GM18907 (cell line): Measurements from ENCODE around the gene USP17L25.
"Not testable (repeated sequence)": the region's sequence is repeated elsewhere in the genome, so short reads cannot be mapped to it uniquely, and the experiment has no call there.

ENCODE experiments used
- ATAC-seq: cut with Tn5 transposase; IDR thresholded peaks from one replicate; pipeline ENCODE4 v1.9.1; 2021; ENCODE audit warnings: mild to moderate bottlenecking, moderate library complexity; ENCODE audit not compliant: unreplicated experiment

Gene USP17L25

GRCh38 chr4:9329611-9330010 is at the start of gene USP17L25:
USP17L25 (plus strand) TSS chr4:9329911; CDS start chr4:9329911, 0 bp downstream.
- not testable (repeated sequence) for ATAC-seq

DNA sequence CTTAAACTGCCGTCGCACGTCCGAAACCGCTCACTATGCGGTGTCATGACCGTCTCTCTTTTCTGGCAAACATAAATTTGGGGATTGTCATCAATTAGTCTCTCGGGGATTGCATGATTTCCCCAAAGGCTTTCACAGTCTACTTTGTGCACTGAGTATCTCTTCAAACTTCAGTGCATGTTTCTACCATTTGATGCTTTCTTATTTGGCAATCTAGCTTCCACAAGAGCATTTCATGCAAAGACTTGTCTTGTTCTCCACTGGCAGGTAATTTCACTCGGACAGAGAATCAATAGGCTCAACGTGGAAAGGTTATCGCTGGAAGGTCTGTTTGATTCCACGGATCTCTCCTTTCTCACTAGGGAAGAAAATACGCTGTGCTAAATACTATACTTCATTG is 5.5 kb upstream of the USP17L25 start:
- ATAC-seq = not testable (repeated sequence)

DNA sequence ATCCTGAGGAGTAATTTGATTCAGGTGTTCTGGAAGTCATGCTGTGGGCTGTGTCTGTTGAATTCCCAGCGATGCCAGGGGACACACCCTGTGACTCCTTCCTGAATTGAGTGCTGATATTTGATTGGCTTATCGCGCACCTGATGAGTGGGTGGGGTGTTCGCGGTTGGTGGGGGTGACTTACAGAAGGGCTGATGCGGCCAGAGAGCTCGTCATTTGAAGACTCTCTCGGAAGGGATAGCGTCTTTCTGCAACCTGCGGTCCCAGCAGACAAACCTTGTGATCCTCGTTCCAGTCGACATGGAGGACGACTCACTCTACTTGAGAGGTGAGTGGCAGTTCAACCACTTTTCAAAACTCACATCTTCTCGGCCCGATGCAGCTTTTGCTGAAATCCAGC is 4.8 kb upstream of the USP17L25 start, which contains the start of gene USP17L24:
USP17L24 (plus strand) TSS at position 301 of the 400 bp plus-strand sequence; CDS start at position 301, 0 bp downstream.
- ATAC-seq = not testable (repeated sequence)

GRCh38 chr4:9334358-9334757 is 4.6 kb downstream of the USP17L25 start, which contains the start of gene USP17L26:
USP17L26 (plus strand) TSS chr4:9334658; CDS start chr4:9334658, 0 bp downstream.
- ATAC-seq = not testable (repeated sequence)

DNA sequence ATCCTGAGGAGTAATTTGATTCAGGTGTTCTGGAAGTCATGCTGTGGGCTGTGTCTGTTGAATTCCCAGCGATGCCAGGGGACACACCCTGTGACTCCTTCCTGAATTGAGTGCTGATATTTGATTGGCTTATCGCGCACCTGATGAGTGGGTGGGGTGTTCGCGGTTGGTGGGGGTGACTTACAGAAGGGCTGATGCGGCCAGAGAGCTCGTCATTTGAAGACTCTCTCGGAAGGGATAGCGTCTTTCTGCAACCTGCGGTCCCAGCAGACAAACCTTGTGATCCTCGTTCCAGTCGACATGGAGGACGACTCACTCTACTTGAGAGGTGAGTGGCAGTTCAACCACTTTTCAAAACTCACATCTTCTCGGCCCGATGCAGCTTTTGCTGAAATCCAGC is 9.4 kb downstream of the USP17L25 start, which contains the start of gene USP17L5:
USP17L5 (plus strand) TSS at position 301 of the 400 bp plus-strand sequence; CDS start at position 301, 0 bp downstream.
- ATAC-seq = not testable (repeated sequence)

GRCh38 chr4:9343848-9344247 is 14.1 kb downstream of the USP17L25 start, which contains the start of gene USP17L27:
USP17L27 (plus strand) TSS chr4:9344148; CDS start chr4:9344148, 0 bp downstream.
- ATAC-seq = not testable (repeated sequence)

DNA sequence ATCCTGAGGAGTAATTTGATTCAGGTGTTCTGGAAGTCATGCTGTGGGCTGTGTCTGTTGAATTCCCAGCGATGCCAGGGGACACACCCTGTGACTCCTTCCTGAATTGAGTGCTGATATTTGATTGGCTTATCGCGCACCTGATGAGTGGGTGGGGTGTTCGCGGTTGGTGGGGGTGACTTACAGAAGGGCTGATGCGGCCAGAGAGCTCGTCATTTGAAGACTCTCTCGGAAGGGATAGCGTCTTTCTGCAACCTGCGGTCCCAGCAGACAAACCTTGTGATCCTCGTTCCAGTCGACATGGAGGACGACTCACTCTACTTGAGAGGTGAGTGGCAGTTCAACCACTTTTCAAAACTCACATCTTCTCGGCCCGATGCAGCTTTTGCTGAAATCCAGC is 18.9 kb downstream of the USP17L25 start, which contains the start of gene USP17L28:
USP17L28 (plus strand) TSS at position 301 of the 400 bp plus-strand sequence; CDS start at position 301, 0 bp downstream.
- not testable (repeated sequence) for ATAC-seq

GRCh38 chr4:9350866-9351265 is 21.2 kb downstream of the USP17L25 start:
- ATAC-seq = not testable (repeated sequence)

GRCh38 chr4:9353338-9353737 is 23.6 kb downstream of the USP17L25 start, which contains the start of gene USP17L29:
USP17L29 (plus strand) TSS chr4:9353638; CDS start chr4:9353638, 0 bp downstream.
- ATAC-seq = not testable (repeated sequence)

- not testable (repeated sequence) for ATAC-seq
These were observed 33.1 kb downstream of the USP17L25 start, which contains the start of gene USP17L30 for GRCh38 chr4:9362829-9363228. USP17L30 (plus strand) TSS chr4:9363129; CDS start chr4:9363129, 0 bp downstream.

DNA sequence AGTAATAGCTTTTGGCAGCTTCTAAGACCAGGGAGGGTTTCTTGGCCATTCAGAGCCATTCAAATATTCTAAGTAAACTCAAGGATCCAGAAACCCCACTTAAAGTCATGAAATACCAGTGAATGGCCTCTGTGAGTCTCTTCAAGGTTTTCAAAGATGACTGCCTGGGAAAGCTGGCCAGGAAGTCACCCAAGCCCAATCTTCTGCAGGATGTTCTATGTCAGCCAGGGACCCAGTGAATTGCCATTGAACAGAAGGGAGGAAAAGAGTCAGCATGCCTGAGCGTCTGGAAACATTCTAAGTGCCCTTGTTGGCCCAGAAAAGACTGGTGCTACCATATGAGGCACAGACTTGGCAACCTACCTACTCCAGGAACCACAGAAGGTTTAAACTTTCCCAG is 50.2 kb downstream of the USP17L25 start:
- not testable (repeated sequence) for ATAC-seq
